Kidney (tissue), 14 donors: Measurements from ENCODE around the gene SPEG. TPM values are rescaled to one million over a fixed set of nuclear protein-coding genes. Genes with fewer than 3 reads are reported as not detected.

Experiments used
- DNase-seq, 5 donors: peaks; one replicate each; pipeline ENCODE4 v3.0.0-alpha.2; 2013 to 2020
- FAIRE-seq: peaks from 2 replicates; lab custom pipeline; 2012; peaks lifted over from hg19 to GRCh38; lab: Jason Lieb, UNC
- H3K27ac ChIP-seq, 2 donors: one replicate each; pipeline ENCODE4 v1.7.0; 2013; ENCODE audit warnings: low read depth in 2 of 2, low read length in 2 of 2, inconsistent platforms in 1 of 2
- H3K27me3 ChIP-seq: one replicate; pipeline ENCODE4 v1.7.1; 2013; ENCODE audit warnings: low read length, inconsistent platforms; ENCODE audit not compliant: control insufficient read depth, insufficient read depth
- H3K36me3 ChIP-seq, 3 donors: one replicate each; pipeline versions ENCODE4 v1.7.0 to v1.7.1; 2013; ENCODE audit warnings: low read length in 3 of 3, control low read depth in 1 of 3, inconsistent platforms in 1 of 3; ENCODE audit not compliant: insufficient read depth in 3 of 3, control insufficient read depth in 2 of 3
- H3K4me1 ChIP-seq, 3 donors: one replicate each; pipeline versions ENCODE4 v1.7.0 to v1.7.1; 2013; ENCODE audit warnings: low read length in 3 of 3, inconsistent platforms in 1 of 3, low read depth in 1 of 3; ENCODE audit not compliant: control insufficient read depth in 2 of 3, insufficient read depth in 2 of 3
- H3K4me3 ChIP-seq, 3 donors: one replicate each; pipeline versions ENCODE4 v1.7.0 to v1.8.1; 2013; ENCODE audit warnings: low read length in 3 of 3, control low read depth in 1 of 3, inconsistent platforms in 1 of 3
- H3K9ac ChIP-seq, 3 donors: one replicate each; pipeline versions ENCODE4 v1.7.0 to v1.7.1; 2013; ENCODE audit warnings: low read length in 3 of 3, control low read depth in 1 of 3, inconsistent platforms in 1 of 3
- H3K9me3 ChIP-seq, 3 donors: one replicate each; pipeline versions ENCODE4 v1.7.0 to v1.7.1; 2013; ENCODE audit warnings: low read length in 3 of 3, control low read depth in 1 of 3, inconsistent platforms in 1 of 3; ENCODE audit not compliant: control insufficient read depth in 2 of 3, insufficient read depth in 1 of 3
- CTCF ChIP-seq: IDR thresholded peaks from 3 replicates; pipeline ENCODE4 v1.5.1; 2012; ENCODE audit warnings: mild to moderate bottlenecking, moderate library complexity, borderline replicate concordance; ENCODE audit not compliant: insufficient read depth; ENCODE audit errors: extremely low read depth
- intact Hi-C: fragments of 100-400 bp; cut with DNase I; formaldehyde crosslinking; loops from one replicate; pipeline ENCODE4 v1.11.1; 2022
- polyA plus RNA-seq: library from polyadenylated mRNA; stranded (reverse); fragments of 350-450 nt; fragmentation: Illumina TruSeq; extraction: RNeasy Lipid Tissue Mini Kit (QIAGEN cat#74804); gene quantifications from one replicate; pipeline ENCODE4 v1.2.3, GENCODE V29; 2014; ENCODE audit warnings: low read depth, low replicate concordance; ENCODE audit not compliant: insufficient read depth
- total RNA-seq: library from RNA; stranded (reverse); fragmentation: NEBNext Ultra II Directional; extraction: Animal tissue kit (Norgen Biotek cat#: 25700); gene quantifications from one replicate; pipeline ENCODE4 v1.2.1, GENCODE V29; 2021
- donor health status: control.
- donor health status: control.
- donor health status: control.
- donor health status: control.
- donor health status: control.
- donor health status: DM: yes; HTN: yes; CAD: no.
- donor health status: Normal renal cell carcinoma (clear cell type).

Gene SPEG
- total and polyA plus RNA-seq, 2 donors from 2014 or later, result 13.1 to 26.6 TPM

DNA sequence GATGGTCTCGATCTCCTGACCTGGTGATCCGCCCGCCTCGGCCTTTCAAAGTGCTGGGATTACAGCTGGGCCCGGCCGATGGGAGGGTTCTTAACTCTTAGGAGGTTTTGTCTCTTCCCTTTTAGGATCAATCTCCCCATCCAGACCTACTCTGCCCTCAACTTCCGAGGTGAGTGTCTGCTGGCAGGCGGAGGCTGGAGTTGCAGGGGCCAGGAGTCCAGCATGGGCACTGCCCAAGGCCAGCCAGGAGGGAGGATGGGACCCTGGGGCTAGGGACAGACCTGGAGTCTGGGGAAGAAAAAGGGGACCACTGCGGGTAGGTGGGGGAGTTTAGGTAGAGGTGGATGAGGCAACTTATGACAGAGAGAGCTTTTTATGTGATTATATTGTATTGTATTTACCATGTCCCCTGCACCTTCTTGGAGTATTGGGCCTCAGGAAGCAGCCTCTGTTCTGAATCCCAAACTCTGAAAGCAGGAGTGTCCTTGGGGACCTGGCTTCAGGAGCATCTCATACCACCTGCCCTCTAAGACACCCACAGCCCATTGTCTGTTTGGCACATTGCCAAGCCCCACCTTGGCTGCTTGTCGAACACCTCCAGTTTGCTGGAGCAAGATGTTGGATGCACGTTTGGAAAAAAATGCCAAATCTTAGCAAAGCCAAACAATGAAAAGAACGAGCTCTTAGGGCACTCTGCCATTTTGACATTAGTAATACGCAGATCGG is 10.8 kb upstream of the SPEG start:
- no peaks in the 10 kb centered on the region for H3K27me3 ChIP-seq
- H3K4me3 ChIP-seq, result no peak overlapping the region
- no peaks in the 10 kb centered on the region for H3K9me3 ChIP-seq
- H3K27ac ChIP-seq, result no peak overlapping the region
- intact Hi-C loops, result no loop called here
- no peaks in the 10 kb centered on the region for H3K4me1 ChIP-seq
- TF ChIP-seq CTCF, result no peak
- H3K36me3 ChIP-seq, result no peaks in the 10 kb centered on the region
- H3K9ac ChIP-seq, result no peak overlapping the region
- DNase-seq, result peak in 1 of 5 donors; percentile 39
- no peak for FAIRE-seq

GRCh38 chr2:219425238-219426067 is 9.2 kb upstream of the SPEG start:
- no peak for TF ChIP-seq CTCF
- DNase-seq (peak in 1 of 5 donors; percentile 13), FAIRE-seq (no peak)
- H3K4me1 ChIP-seq, result no peaks in the 10 kb centered on the region
- no peaks in the 10 kb centered on the region for H3K9me3 ChIP-seq
- H3K27ac ChIP-seq, result no peak overlapping the region
- intact Hi-C loops, result no loop called here
- H3K4me3 ChIP-seq, result no peak overlapping the region
- H3K9ac ChIP-seq, result no peak overlapping the region
- H3K36me3 ChIP-seq, result no peaks in the 10 kb centered on the region
- H3K27me3 ChIP-seq, result no peaks in the 10 kb centered on the region

- no peak for FAIRE-seq
- intact Hi-C loops, result no loop called here
These were observed 8.6 kb upstream of the SPEG start for GRCh38 chr2:219426068-219426443.

More at GRCh38 chr2:219426068-219426443, 8.6 kb upstream of the SPEG start:
- H3K9me3 ChIP-seq, result no peaks in the 10 kb centered on the region
- H3K4me3 ChIP-seq, result no peak overlapping the region
- H3K4me1 ChIP-seq, result no peaks in the 10 kb centered on the region
- no peak overlapping the region for H3K27ac ChIP-seq
- TF ChIP-seq CTCF, result no peak
- H3K27me3 ChIP-seq, result no peaks in the 10 kb centered on the region
- peak in 1 of 5 donors; percentile 33 for DNase-seq
- no peaks in the 10 kb centered on the region for H3K36me3 ChIP-seq
- no peak overlapping the region for H3K9ac ChIP-seq
